ENCODE data around the gene NINL.

The NINL gene

GRCh38 chr20:25439328-25439727 is 146.0 kb downstream of the NINL start:
- H3K4me3 Mint-ChIP-seq, result no peak overlapping the region
- peaks cover 6% of the 10 kb centered on the region for H3K36me3 Mint-ChIP-seq
- no peaks in the 10 kb centered on the region for H3K4me1 Mint-ChIP-seq
- no peak overlapping the region for H3K27ac Mint-ChIP-seq
- no peaks in the 10 kb centered on the region for H3K27me3 Mint-ChIP-seq
- H3K9me3 Mint-ChIP-seq, result no peaks in the 10 kb centered on the region

- H3K4me1 Mint-ChIP-seq, result no peaks in the 10 kb centered on the region
- no peak overlapping the region for H3K4me3 Mint-ChIP-seq
- no peaks in the 10 kb centered on the region for H3K9me3 Mint-ChIP-seq
- H3K36me3 Mint-ChIP-seq, result peaks cover 6% of the 10 kb centered on the region
- H3K27ac Mint-ChIP-seq, result no peak overlapping the region
- no peaks in the 10 kb centered on the region for H3K27me3 Mint-ChIP-seq
Observed at GRCh38 chr20:25437153-25437581, 148.2 kb downstream of the NINL start.

- Mint-ChIP-seq H3K36me3 (peaks cover 4% of the 10 kb centered on the region), H3K4me3 (no peak overlapping the region), H3K27me3 (no peaks in the 10 kb centered on the region), H3K27ac (no peak overlapping the region), H3K4me1 (no peaks in the 10 kb centered on the region), H3K9me3 (no peaks in the 10 kb centered on the region)
Observed at GRCh38 chr20:25424536-25424935, 160.8 kb downstream of the NINL start.

GRCh38 chr20:25422032-25422431 is 163.3 kb downstream of the NINL start:
- no peaks in the 10 kb centered on the region for H3K27me3 Mint-ChIP-seq
- no peaks in the 10 kb centered on the region for H3K4me1 Mint-ChIP-seq
- no peaks in the 10 kb centered on the region for H3K9me3 Mint-ChIP-seq
- no peak overlapping the region for H3K27ac Mint-ChIP-seq
- no peaks in the 10 kb centered on the region for H3K36me3 Mint-ChIP-seq
- H3K4me3 Mint-ChIP-seq, result no peak overlapping the region

- no peaks in the 10 kb centered on the region for H3K4me1 Mint-ChIP-seq
- no peak overlapping the region for H3K27ac Mint-ChIP-seq
- no peaks in the 10 kb centered on the region for H3K36me3 Mint-ChIP-seq
- no peaks in the 10 kb centered on the region for H3K9me3 Mint-ChIP-seq
- no peaks in the 10 kb centered on the region for H3K27me3 Mint-ChIP-seq
- no peak overlapping the region for H3K4me3 Mint-ChIP-seq
Observed at GRCh38 chr20:25421102-25421501, 164.2 kb downstream of the NINL start.

GRCh38 chr20:25418776-25419175 is 166.6 kb downstream of the NINL start:
- H3K4me3 Mint-ChIP-seq, result no peak overlapping the region
- no peaks in the 10 kb centered on the region for H3K9me3 Mint-ChIP-seq
- H3K4me1 Mint-ChIP-seq, result no peaks in the 10 kb centered on the region
- no peaks in the 10 kb centered on the region for H3K36me3 Mint-ChIP-seq
- no peaks in the 10 kb centered on the region for H3K27me3 Mint-ChIP-seq
- no peak overlapping the region for H3K27ac Mint-ChIP-seq

- H3K27me3 Mint-ChIP-seq, result no peaks in the 10 kb centered on the region
- H3K9me3 Mint-ChIP-seq, result peaks cover 6% of the 10 kb centered on the region
- peaks cover 18% of the 10 kb centered on the region for H3K4me1 Mint-ChIP-seq
- H3K27ac Mint-ChIP-seq, result no peak overlapping the region
- H3K36me3 Mint-ChIP-seq, result peaks cover 1% of the 10 kb centered on the region
- H3K4me3 Mint-ChIP-seq, result peak overlapping the region; percentile 15
Observed at GRCh38 chr20:25408890-25409289, 176.4 kb downstream of the NINL start.

GRCh38 chr20:25408170-25408547 is 177.2 kb downstream of the NINL start:
- H3K27me3 Mint-ChIP-seq, result no peaks in the 10 kb centered on the region
- peak overlapping the region; percentile 78 for H3K27ac Mint-ChIP-seq
- peaks cover 18% of the 10 kb centered on the region for H3K4me1 Mint-ChIP-seq
- peaks cover 2% of the 10 kb centered on the region for H3K36me3 Mint-ChIP-seq
- peak overlapping the region; percentile 94 for H3K4me3 Mint-ChIP-seq
- H3K9me3 Mint-ChIP-seq, result peaks cover 6% of the 10 kb centered on the region

GRCh38 chr20:25407311-25408169 is 177.8 kb downstream of the NINL start, which contains the start of gene GINS1:
Gene GINS1, plus strand, starts transcription at chr20:25407673. Its CDS starts 148 bp downstream, at chr20:25407821.
- Mint-ChIP-seq H3K27me3 (no peaks in the 10 kb centered on the region), H3K27ac (peak within 1 kb of the TSS; percentile 95), H3K4me1 (peaks cover 18% of the 10 kb centered on the region), H3K4me3 (peak within 1 kb of the TSS; percentile 94), H3K9me3 (peaks cover 6% of the 10 kb centered on the region), H3K36me3 (peaks cover 3% of the 10 kb centered on the region)
